NCI-H2171 (cell line): ENCODE measurements around the gene TPBG.

Experiments
- DNase-seq: peaks from one replicate; lab custom pipeline; 2025; lab: John Stamatoyannopoulos, UW

Gene TPBG, protein sequence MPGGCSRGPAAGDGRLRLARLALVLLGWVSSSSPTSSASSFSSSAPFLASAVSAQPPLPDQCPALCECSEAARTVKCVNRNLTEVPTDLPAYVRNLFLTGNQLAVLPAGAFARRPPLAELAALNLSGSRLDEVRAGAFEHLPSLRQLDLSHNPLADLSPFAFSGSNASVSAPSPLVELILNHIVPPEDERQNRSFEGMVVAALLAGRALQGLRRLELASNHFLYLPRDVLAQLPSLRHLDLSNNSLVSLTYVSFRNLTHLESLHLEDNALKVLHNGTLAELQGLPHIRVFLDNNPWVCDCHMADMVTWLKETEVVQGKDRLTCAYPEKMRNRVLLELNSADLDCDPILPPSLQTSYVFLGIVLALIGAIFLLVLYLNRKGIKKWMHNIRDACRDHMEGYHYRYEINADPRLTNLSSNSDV

GRCh38 chr6:82363428-82364086, at the start of gene TPBG:
TSS of gene TPBG (plus strand) at chr6:82363817. CDS start at chr6:82364962, 1,145 bp downstream.
- DNase-seq: no peak

DNA sequence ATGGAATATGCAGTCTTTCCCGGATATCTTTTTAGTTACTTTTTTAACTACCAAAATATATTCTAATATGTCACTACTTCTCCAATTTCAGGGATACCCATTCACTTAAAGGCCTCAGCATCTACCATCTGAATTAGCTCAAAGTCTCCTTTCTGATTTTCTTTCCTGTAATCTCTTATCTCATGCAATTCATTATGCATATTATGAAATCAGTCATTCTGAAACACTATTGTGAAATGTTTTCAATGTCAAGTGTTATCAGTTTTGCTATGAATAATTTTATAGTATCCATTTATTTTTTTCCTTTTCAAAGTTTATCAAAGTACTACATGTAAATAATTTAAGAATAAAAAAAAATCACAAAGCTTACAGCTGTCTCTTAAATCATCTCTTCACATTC, 41.2 kb upstream of the TPBG start:
- no peak for DNase-seq

- DNase-seq: no peak
These were observed 33.9 kb upstream of the TPBG start for GRCh38 chr6:82329766-82330165.

DNA sequence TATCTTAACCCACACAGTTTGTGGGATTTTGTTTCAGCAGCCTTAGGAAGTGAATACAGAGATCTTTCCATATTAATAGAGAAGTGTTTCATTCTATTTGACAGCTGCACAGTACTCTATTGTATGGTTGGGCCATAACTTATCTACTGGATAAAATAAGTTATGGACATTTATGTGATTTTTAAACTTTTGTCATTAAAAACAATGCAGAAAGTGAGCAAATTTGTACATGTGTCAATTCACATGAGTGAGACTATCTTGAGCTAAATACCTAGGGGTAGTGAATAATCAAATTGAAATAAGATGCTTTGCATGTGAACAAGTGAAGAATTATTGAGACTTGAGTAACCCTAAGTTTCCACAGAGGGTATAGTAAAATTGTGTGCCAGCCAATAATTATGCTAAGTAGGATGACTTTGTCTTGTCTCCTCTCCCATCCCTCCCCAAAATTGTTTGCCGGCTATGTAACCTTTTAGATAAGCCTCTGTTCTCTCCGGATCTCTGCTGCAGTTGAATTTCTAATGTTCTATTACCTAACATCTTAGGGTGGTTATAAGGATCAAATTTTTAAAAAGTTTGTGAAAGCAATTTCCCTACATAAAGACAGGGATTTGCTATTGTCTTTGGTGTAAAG, 33.3 kb upstream of the TPBG start:
- DNase-seq: no peak

DNA sequence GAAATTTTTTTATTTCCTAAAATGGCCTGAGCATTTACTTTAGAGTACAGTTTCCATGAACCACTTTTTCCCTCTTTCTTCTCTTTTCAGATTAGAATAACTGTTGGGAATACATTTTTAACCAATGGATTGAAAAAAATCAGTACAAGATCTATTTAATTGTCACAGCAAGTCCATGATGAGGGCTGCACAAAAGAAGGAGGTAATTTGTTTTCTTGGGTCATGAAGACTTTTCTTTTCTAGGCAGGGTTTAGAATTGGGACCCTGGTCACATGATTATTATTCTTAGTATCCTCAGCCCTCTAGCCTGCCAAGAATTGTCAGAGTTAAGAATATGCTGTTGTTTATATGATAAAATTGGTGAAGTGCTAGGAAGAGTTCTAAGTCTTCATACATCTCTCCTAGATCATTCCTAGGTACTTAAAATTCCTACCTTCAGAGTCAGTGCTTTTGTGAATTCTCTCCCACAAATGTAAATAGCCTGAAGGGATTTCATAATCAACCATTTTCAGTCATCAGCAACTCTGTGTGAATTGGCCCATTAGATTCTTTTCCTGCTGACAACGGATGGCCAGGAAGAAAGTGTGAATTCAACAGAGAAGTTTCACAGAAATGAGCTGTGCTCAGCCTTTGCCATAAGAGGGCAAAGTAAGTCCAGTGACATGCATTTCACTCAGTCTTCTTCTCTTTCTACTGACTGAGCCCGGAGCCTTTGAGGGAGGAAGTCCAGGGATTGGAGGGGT, 32.4 kb upstream of the TPBG start:
- DNase-seq: no peak

DNA sequence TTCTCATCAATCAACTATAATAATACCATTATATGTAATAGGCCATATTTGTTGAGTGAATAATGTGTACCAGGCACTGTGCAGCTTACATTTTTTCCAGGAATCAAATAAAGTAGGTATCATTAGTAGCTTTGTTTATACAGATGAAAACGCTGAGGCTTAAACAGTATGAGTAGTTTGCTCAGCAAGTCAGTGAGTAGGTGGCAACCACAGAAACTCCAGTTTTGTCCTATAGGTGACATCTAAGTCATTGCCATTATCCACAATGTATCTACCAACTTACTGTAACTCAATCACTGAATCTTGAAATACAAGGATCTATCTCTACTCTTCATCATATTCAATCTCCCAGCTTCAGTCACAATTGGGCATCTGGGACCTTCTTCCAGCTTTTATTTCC, 29.8 kb upstream of the TPBG start:
- no peak for DNase-seq

- DNase-seq: peak; percentile 20
These were observed 25.8 kb upstream of the TPBG start for GRCh38 chr6:82337688-82338257.

DNA sequence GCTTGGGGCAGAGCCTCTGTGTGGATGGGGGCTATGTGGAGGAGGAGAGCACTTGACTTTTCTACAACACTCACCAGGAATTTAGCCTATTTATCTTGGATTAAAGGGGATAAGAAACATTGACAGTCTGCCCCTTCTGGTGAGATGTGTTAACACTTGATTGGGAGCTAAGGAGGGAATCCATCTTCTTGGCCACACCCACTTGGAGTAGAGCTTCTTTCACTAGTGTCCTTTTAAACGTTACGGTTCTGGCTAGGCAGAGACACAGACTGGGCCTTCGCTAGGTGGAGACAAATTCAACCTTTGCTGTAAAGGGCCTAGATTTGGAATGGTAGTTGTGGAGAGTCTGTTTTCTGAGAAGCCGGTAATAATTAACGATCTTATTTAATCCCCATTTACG, 15.5 kb upstream of the TPBG start:
- no peak for DNase-seq

DNA sequence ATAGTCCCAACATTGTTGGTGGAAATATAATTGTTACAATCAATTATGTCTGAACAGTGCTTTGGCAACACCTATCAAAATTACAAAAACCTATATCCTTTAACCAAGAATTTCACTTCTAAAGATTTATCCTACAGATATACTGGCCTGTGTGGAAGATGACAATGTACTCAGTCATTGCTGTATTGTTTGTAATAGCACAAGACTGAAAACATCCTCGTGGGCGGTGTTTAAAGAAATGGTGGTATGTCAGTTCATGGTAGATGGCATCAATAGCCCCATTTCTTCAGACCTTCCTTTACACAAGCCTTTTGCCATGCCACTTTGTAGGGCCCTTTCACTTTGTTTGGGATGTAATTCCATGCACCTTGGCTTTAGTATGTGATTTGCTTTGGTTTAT, 9.8 kb upstream of the TPBG start:
- DNase-seq: no peak

DNA sequence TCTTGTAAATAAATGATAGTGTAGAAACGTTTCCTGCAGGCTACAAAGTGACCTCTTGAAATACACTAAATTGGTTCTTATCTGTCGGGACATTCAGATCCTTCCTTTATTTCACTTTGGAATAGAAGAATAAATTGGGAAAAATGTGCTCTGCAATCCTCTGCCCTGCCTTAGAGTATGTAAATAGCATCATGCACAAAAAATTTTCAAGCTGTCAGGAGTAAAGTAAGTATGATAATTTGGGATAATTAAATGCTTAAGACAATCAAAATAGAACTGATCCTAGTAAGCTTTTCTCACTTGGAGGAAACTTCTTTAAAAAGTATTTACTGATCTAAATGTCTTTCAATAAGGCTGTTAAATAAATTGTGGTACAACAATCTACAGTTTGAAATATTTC, 3.1 kb upstream of the TPBG start:
- no peak for DNase-seq

DNA sequence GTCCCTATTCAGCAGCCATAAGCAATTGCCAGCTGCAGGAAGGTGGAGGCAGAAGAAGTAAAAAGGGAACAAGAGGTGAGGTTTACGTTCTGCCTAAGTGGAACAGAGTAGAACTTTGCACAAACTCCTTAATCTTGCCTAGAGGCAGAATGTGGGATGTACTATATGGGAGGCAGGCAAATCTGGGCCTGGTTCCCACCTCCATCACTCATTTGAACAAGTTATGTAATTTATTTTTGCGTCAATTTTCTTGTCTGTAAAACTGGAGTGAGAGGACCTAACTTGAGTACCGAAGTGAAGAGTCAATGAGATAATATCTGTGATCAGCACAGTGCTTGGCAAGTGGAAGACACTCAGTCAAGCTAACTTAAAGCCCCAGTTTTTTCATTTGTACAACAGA, 2.0 kb upstream of the TPBG start:
- no peak for DNase-seq

DNA sequence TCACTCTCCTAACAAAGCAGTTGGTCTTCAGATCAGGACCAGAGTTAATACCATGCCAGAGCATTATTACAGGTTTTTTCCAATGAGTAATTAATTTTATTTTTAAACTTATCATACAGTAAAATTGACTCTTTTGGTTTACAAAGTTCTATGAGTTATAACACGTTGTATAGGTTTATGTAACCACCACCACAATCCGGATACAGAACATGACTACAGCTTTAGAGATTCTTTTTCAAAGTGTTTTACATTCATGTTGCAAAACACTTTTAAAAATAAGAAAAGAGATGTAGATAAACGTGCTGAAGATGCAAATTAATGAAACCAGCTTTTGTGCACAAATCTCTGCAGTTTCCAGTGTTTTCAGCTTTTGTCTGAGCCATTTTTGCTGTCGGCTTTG, 1.5 kb upstream of the TPBG start:
- no peak for DNase-seq

DNA sequence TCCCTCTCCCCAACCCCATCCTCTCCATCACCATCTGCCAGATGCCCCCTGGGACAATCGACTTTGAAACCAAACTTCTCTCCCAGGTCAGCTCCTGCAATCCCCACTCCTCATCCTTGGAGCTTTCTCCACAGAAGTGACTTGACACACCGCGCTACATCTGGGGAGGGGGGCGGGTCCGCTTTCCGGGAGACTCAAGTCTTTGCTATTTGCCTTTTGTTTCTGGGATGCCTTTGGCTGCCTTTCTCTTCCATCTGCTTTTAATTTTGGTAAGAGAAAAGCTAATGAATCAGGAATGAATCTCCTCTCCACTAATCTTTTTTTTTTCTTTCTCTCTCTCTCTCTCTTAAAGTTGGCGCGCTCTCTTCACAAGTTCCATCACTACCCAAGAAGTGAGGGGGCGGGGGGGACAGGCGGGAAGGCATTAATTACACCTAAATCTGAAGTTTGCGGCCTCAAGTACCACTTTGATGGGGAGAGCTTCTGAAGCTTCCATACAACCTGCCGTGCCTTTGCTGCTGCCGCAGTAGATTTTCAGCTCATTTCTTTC, 664 bp upstream of the TPBG start:
- no peak for DNase-seq

DNA sequence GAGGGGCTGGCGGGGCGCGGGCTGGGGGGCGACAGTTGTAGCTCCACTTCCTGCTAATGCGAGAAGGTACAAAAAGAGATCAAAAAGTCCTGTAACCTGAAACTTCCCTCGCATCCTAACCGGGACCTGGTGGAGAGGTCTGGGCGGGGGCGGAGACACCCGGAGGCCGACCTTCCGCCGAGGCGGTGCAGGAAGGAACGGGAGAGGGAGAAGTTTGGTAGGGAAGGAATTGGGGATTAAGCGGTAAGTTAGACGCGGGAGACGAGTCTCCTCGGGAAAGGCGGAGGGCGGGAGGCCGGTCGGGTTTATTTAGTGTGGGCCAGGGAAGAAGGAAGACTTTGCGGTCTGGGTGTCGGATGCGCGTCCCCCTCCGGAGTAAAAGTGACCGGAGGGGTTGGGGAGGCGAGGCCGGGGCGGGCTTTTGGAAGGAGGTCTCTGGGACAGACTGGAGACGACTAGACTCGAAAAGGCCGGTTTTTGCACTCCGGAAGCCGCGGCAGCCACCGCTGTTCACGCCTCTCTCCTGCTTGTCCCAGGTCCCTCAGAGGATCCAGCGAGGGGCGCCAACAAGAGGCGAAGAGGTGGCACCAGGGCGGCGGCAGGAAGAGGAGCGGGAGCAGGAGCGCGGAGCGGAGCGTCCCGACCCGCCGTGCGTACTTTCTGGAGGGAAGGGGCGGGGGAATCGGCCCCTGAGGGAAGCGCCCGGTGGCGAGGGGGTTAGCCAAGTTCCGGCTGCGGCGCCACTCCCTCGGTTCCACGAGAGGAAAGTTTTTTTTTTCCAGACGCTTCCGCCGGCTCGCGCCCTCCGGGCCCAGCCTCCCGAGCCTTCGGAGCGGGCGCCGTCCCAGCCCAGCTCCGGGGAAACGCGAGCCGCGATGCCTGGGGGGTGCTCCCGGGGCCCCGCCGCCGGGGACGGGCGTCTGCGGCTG, 734 bp downstream of the TPBG start:
- DNase-seq: no peak

- no peak for DNase-seq
These were observed 1.6 kb downstream of the TPBG start for GRCh38 chr6:82365016-82365795.

- no peak for DNase-seq
These were observed 4.1 kb downstream of the TPBG start for GRCh38 chr6:82367704-82368103.

DNA sequence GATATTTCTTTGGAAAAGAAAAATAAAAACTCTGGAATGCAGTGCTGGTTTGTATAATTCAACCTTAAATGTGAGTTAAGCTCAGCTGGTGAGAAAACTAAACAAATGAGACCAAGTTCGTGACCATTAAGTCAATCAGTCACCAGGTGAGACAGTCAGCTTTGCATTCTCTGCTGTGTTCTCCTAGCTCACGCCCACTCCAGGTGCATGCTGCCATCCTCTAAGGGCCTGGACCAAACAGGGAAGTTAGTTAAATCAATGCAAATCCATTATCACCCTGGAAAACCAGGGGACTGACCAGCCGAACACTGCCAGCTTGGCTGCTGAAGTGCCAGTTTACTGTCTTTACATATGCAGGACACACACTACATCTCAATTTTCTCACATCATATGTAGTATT, 7.2 kb downstream of the TPBG start:
- no peak for DNase-seq

DNA sequence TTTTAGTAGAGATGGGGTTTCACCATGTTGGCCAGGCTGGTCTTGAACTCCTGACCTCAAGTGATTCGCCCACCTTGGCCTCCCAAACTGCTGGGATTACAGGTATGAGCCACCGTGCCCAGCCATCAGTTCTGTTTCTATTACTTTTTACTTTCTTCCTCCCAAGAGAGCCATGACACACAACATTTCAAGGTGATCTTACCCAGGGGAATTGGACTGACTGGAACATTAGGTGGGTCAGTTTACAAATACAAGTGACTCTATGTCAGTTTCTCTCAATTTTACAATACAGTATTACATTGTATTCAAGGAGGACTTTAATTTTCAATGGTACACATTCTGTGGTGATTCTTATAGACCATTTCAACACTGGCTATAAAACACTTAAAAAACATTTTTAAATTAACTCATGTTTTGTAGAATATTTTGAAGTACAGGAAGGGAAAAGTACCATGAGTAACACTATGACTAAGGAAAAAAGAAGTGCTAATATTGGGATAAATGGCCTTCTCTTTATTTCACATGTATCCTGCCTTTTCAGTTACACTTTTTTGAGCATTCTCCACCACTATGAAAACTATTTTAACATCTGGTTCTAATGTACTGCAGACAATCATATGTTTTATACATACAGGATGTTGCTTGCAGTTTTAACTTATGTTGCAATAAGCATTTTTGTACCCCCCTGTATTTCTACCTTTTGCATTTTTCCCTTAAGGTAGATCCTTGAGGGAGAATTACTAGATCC, 8.4 kb downstream of the TPBG start:
- DNase-seq: no peak

GRCh38 chr6:82372656-82373055, 9.0 kb downstream of the TPBG start:
- DNase-seq: no peak
